HL-60 (cell line): ENCODE results near the gene ZC3H7A.

Experiments
- DNase-seq, 2 experiments: peaks; one replicate each; pipeline ENCODE4 v3.0.0-alpha.2; 2010 to 2020; ENCODE audit warnings: low read depth in 1 of 2, low spot score in 1 of 2
- H3K27ac ChIP-seq: fragments of 250-450 bp; sonication (Bioruptor Pico); replicated peaks from 2 replicates; pipeline ENCODE4 v1.5.1; 2020; ENCODE audit warnings: mild to moderate bottlenecking, moderate library complexity
- H3K27me3 ChIP-seq: fragments of 250-450 bp; sonication (Bioruptor Pico); 2 replicates; pipeline ENCODE4 v1.5.1; 2021; ENCODE audit warnings: mild to moderate bottlenecking, moderate library complexity; ENCODE audit not compliant: insufficient read depth, poor library complexity, severe bottlenecking
- H3K4me3 ChIP-seq: replicated peaks from 2 replicates; pipeline ENCODE4 v1.5.1; 2011; ENCODE audit warnings: mild to moderate bottlenecking, control low read depth, low read length; ENCODE audit not compliant: insufficient read depth
- CTCF ChIP-seq: IDR thresholded peaks from one replicate; pipeline ENCODE4 v1.5.1; 2011; ENCODE audit warnings: low read length, control low read depth, inconsistent platforms; ENCODE audit not compliant: insufficient read depth
- GABPA ChIP-seq: IDR thresholded peaks from 2 replicates; pipeline ENCODE4 v1.6.1; 2012; ENCODE audit warnings: low read depth
- POLR2AphosphoS5 ChIP-seq: IDR thresholded peaks from 2 replicates; pipeline ENCODE4 v1.6.1; 2012; ENCODE audit warnings: low read depth
- REST ChIP-seq: IDR thresholded peaks from 2 replicates; pipeline ENCODE4 v1.6.1; 2012; ENCODE audit warnings: low read depth; ENCODE audit not compliant: insufficient replicate concordance
- SPI1 ChIP-seq: IDR thresholded peaks from 2 replicates; pipeline ENCODE4 v1.6.1; 2012; ENCODE audit warnings: low read depth, mild to moderate bottlenecking, borderline replicate concordance

ZC3H7A gene

GRCh38 chr16:11779074-11779473 is 18.0 kb downstream of the ZC3H7A start:
- Histone ChIP-seq H3K27me3 (no peaks in the 10 kb centered on the region), H3K4me3 (no peak overlapping the region), H3K27ac (no peak overlapping the region)
- TF ChIP-seq GABPA (no peak), REST (no peak), POLR2AphosphoS5 (no peak), SPI1 (no peak), CTCF (no peak)
- DNase-seq = no peak

GRCh38 chr16:11774065-11774626 is 22.9 kb downstream of the ZC3H7A start:
- no peak for DNase-seq
- TF ChIP-seq SPI1 (no peak), CTCF (no peak), POLR2AphosphoS5 (no peak), GABPA (no peak), REST (no peak)
- H3K4me3 ChIP-seq = no peak overlapping the region
- no peaks in the 10 kb centered on the region for H3K27me3 ChIP-seq
- H3K27ac ChIP-seq = no peak overlapping the region

- Histone ChIP-seq H3K27ac (peak overlapping the region; percentile 5), H3K4me3 (no peak overlapping the region), H3K27me3 (no peaks in the 10 kb centered on the region)
- DNase-seq = peak; percentile 2 to 17
- TF ChIP-seq REST (no peak), SPI1 (peak; percentile 99)
Measured at GRCh38 chr16:11768849-11769248, 28.2 kb downstream of the ZC3H7A start.

DNA sequence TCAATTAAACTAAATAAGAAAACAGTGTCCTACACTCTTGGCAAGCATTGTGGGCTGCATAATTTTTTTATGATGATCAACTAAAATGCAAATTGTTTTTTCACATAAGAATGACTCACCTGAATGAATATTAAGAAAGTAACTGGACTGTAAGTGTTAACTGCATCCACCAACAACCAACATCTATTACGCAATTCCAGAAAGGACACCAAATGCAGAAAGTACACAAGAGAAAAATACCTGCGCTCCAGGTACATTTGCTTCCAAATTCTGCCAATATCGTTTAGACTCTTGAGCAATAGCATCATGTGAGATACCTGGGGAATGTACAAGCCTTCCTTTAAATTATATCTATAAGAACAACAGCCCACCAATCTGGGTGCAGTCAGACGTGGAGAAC is 34.6 kb downstream of the ZC3H7A start:
- H3K27ac ChIP-seq = no peak overlapping the region
- H3K4me3 ChIP-seq = no peak overlapping the region
- TF ChIP-seq CTCF = no peak
- TF ChIP-seq SPI1 = no peak
- TF ChIP-seq POLR2AphosphoS5 = no peak
- TF ChIP-seq GABPA = no peak
- no peak for TF ChIP-seq REST
- DNase-seq = no peak
- H3K27me3 ChIP-seq = no peaks in the 10 kb centered on the region
